ENCODE data around the gene TPPP.

Gene TPPP

DNA sequence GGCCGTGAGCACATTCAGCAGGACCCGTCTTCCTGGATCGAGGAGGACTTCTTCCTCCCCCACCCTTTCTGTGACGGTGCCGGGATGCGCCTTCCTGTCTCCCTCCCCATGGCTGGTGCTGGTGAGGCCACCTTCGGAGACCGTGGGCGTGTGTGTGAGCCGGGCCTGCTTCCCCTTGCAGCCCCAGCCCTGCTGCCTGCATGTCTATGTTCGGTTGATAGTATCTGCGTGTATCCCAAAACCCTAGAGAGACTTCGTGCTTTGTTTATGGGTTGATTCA lies 68.3 kb downstream of the TPPP start:
- DNase-seq (ENCODE audit: low read depth), result no peak

GRCh38 chr5:624118-624950 lies 68.8 kb downstream of the TPPP start:
- no peak for DNase-seq (ENCODE audit: low read depth)

DNA sequence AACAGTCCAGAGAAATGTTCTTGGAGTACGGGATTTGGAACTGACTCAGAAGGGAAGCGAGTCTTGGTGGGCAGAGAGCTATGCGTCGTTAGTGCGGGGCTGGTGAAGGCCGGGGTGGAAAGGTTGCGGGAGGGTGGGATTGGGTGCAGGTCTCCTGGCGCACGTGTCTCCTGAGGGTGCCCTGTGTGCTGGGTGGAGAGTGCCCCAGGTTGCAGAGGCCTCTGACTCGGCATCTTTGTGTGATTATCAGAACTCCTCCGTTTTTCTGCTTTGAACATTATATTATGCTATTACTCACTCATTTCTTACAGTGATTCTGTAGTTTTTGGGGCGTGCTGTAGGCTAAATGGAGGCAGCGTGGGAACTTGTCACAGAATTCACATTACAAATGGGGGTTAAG lies 69.6 kb downstream of the TPPP start:
- DNase-seq (ENCODE audit: low read depth), result no peak

DNA sequence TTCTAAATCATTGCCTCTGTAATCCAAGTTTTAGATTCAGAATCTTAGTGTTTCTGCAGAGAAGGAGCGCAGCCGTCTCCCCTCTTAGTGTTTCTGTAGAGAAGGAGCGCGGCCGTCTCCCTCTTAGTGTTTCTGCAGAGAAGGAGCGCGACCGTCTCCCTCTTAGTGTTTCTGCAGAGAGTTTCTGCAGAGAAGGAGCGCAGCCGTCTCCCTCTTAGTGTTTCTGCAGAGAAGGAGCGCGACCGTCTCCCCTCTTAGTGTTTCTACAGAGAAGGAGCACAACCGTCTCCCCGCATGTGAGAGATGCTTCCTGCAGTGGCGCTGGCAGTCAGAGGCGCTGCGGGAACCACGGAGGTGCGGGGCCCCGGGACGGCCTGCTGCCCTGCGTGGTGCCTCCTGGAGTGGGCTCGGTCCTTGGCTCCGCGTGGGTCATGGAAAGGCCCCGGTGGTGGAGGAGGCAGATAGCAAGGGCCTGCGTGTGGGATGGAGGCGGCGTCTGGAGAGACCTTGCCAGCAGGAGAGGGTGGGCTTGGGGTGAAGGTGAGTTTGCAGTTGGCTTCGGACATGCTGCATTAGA lies 70.1 kb downstream of the TPPP start:
- DNase-seq (ENCODE audit: low read depth), result no peak

DNA sequence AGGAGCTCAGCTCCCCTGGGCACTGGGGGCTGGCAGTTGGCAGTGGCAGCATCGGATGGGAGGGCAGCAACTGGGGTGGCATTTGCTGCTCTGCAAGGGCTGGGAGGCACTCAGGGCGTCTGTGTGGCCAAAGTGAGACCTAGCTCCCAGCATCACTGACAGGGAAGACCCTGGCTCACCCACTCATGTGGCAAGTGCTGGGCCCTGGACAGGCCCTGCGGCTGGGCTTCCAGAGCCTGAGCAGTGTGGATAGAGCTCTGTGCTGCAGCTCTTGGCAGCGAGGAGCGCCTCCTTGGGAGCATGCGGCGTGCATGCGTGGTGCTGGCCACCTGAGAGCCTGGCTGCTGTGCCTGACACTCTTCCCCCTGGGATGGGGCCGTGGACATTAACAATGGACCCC lies 70.8 kb downstream of the TPPP start:
- DNase-seq (ENCODE audit: low read depth), result no peak

DNA sequence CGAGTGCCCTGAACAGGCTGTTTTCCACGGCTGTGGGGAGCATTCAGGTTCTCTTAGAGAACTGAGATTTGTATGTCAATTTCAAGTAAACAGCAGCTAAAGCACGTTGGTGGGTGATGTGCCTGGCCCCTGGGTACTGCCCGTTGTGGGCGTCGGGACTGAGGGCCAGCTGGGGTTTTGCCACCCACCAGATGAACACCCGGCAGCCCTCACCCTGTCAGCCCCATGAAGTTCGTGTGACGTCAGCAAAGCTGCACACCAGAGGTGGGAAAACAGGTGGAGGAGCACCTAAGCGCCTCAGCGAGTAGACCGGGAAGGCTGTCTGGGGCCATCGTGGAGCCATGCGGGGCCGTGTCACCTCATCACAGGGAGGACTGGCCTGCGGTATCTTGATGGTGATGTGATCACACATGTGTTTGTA lies 71.8 kb downstream of the TPPP start:
- no peak for DNase-seq (ENCODE audit: low read depth)

- no peak for DNase-seq (ENCODE audit: low read depth)
Measured at GRCh38 chr5:620586-621180, 72.5 kb downstream of the TPPP start.

DNA sequence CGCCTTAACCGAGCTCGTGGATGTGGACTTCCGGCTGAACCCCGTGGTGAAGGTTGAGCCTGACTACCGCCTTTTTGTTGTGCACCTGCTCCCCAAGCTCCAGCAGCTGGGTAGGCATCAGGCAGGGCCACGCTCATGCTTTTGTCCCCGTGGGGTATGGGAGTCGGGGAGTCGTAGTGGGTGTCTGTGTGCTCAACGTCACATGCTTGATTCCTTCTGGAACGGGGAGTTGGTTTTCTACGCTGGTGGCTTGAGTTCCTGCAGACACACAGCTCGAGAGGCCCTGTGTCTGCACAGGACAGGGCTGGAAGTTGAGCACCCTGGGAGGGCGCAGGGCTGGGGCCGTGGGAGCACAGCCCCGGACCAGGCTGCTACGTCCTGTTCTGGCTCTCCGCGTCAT lies 73.0 kb downstream of the TPPP start:
- DNase-seq (ENCODE audit: low read depth), result no peak

DNA sequence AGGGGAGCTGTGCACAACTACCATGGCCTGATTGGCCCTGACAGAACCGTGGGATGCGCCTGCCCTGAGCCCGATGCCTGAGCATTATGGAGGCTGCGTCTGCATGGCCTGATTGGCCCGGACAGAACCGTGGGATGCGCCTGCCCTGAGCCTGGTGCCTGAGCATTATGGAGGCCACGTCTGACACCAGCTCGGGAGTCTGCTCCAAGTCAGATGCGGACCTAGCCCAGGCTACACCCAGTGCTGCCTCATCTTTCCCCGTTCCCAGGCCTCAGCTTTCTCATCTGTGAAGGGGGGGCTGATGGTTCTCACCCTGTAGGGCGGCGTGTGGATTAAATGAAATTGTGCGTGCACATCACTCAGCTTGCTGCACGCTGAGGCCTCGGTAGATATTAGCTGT lies 73.7 kb downstream of the TPPP start:
- DNase-seq (ENCODE audit: low read depth), result no peak

DNA sequence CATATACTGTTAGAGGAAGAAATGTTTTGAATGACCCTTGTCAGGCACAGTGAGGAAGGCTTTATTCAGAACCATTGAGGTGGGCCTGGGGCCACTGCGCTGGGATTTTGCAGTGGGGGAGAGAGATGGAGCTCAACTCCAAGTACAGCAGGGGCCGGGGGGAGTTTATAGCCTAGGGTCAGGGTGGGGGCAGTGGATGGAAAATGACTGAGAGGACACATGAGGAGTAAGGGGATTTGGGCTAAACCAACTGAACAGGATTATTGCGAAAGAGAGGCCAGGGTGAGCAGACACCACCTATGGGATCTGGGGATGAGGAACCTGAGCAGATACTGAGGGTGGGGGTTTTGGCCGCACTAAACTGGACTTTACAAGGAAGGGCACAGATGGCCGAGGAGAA lies 74.7 kb downstream of the TPPP start:
- no peak for DNase-seq (ENCODE audit: low read depth)

DNA sequence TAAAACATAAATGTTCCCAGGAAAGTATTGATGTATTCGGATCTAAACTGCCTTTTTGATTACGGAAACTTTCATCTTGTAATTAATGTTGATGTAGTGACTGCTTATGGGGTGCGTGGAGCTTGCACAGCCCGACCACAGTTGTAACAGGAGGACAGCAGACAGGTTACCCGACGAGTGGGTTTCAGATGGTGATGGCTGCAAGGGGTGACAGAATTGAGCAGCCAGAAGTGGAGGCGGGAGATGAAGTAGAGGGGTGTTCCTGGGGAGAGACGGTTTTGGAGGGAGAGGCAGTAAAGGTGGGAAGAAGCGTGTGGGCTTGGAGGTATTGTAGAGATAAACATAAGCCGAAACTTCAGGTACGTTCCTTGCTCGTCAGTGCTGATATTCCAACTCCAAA lies 75.3 kb downstream of the TPPP start:
- DNase-seq (ENCODE audit: low read depth), result no peak

DNA sequence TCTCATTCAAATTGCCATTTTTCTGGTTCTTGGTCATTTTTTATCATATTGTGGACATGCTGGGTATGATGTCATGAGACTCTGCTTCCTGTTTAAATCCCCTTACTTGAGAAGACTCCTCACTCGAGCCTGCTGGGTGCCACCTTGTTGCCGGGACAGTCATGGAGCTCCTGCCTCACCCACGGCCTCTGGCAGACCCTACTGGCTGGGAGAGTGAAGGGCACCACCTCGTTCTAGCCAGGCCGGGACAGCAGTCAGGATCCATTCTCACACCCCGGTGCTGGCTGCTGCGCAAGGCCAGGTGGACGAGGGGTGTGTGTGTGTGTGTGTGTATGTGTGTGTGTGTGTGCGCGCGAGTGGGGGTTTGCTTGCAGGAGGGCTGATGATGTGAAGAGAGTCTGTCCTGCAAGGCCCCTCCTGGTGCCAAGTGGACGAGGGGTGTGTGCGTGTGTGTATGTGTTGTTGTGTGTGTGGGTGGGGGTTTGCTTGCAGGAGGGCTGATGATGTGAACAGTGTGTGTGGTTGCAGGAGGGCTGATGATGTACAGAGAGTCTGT lies 76.6 kb downstream of the TPPP start:
- peak; percentile 14 for DNase-seq (ENCODE audit: low read depth)

- DNase-seq (ENCODE audit: low read depth), result peak; percentile 55
Measured at GRCh38 chr5:612498-613424, 80.4 kb downstream of the TPPP start.

DNA sequence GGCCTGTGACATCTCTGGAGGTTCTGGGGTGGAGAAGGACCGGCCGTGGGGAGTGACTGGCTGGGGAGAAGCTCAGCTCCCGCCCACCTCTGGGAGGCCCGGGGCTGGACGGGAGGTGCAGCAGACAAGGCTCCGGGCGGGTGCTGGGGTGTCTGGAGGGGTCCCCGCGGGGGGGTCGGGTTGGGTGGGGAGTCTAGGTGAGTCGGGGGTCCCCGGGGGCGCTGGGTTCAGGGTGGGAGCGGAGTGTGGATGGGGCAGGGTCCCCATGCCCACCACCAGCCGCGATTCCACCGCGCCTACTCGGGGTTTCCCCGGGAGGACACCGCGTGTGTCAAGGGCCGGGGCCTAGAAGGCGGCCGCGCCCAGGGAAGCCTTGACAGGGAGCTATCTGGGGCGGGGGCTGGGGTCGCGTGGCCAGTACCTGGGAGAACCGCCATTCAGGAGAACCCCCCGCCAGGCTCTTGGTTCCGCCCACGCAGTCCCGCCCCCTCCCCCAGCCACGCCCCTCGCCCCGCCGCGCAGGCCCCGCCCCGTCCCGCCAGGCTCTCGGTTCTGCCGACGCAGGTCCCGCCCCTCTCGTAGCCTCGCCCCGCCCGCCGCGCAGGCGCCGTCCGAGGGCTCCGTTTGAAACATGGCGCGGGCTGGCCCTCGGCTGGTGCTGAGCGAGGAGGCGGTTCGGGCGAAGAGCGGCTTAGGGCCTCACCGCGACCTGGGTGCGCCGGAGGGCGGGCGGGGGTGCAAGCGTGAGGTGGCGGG lies 81.2 kb downstream of the TPPP start, which contains the start of gene CEP72:
Gene CEP72 (plus strand): TSS at position 610 of the 756 bp plus-strand sequence. CDS start 22 bp downstream, at position 632.
- peak; percentile 88 for DNase-seq (ENCODE audit: low read depth)

DNA sequence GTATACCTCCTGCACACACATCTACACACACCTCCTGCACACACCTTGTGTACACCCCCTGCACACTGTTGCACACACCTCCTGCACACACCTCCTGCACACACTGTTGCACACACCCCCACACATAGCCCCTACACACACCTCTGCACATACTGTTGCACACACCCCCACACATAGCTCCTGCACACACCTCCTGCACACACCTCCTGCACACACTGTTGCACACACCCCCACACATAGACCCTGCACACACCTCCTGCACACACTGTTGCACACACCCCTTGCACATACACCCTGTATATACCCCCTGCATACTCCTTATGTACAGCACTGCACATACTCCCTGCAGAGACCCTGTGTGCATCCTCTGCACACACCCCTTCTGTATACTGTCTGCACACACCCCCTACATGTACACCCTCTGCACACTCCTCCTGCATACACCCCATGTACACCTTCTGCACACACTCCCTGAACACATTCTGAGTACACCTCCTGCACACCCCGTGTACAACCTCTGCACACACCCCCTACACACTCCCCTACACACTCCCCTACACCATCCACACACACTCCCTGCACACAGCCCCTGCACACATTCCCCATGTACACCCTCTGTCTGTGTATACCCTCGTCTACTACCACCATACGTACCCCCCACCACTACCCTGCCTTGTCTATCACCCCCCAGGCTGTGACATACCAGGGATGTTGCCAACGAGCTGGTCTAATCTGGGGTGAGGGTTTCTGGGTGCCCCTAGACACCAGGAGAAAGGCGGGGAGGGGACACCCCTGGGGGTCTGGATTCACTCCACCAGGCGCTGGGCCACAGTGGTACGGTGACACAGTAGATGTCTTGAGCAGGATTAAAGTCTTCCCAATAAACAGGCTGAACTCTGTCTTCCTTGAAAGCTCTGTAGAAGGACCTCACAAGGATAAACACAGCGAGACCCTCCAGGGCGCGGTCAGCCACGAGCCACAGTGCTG lies 82.1 kb downstream of the TPPP start:
- DNase-seq (ENCODE audit: low read depth), result no peak

GRCh38 chr5:610011-610743 lies 83.0 kb downstream of the TPPP start:
- DNase-seq (ENCODE audit: low read depth), result no peak
